WI38 (cell line): ENCODE data around the gene SLC9B2.

Source experiments
- H3K4me3 ChIP-seq: 2 replicates; pipeline ENCODE4 v1.5.1; 2011; ENCODE audit warnings: low read depth, mild to moderate bottlenecking, control low read depth, low read length
- CTCF ChIP-seq: IDR thresholded peaks from 2 replicates; pipeline ENCODE4 v1.5.1; 2012; ENCODE audit warnings: low read depth, mild to moderate bottlenecking, control low read depth, low read length

SLC9B2 gene

DNA sequence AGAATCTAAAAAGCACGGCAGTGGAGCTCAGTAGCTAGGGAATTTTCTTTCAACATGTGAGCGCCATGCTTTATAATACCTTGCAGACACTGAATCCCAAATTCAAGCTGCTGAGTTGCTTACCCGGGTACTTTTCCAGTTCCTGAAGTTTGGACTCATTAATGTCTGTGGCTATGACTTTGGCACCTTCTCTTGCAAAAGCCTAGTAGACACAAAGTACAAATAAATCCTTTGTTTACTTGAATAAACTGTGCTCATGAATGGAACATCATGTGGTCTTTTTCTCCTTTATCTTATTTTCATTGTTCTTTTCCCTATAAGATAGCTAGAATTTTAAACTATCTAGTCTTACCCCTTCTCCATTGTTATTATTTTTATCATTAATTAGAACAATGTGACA is 18.5 kb upstream of the SLC9B2 start:
- TF ChIP-seq CTCF: no peak
- no peak overlapping the region for H3K4me3 ChIP-seq

GRCh38 chr4:103092245-103092644 is 15.7 kb upstream of the SLC9B2 start:
- no peak overlapping the region for H3K4me3 ChIP-seq
- TF ChIP-seq CTCF: no peak

DNA sequence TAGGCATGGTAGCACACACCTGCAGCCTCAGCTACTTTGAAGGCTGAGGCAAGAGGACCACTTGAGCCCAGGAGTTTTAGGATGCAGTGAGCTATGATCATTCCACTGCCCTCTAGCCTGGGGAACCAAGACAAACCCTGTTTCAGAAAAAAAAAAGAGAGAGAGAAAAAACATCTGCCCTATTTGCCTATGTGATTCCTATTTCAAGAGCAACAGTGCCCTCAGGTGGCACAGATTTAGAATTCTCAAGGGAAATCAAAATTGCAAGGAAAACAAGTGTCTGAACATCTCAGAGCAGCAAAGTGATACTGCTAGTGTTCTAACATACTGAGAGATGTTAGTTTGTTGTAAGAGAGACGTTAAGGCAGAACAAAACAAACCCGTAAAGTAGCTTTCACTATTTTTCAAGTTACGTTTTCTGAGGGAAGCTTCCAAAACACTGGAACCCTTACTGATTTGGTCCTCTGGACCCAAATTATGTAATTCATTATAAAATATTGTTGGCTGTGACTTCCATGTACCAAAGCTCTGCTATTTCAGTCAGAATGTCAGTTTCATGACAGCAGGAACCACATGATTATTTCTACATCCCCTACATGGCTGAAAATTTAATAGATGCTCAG is 15.2 kb upstream of the SLC9B2 start:
- H3K4me3 ChIP-seq: no peak overlapping the region
- TF ChIP-seq CTCF: peak; percentile 39; the same call in 1 of the 2 replicates

DNA sequence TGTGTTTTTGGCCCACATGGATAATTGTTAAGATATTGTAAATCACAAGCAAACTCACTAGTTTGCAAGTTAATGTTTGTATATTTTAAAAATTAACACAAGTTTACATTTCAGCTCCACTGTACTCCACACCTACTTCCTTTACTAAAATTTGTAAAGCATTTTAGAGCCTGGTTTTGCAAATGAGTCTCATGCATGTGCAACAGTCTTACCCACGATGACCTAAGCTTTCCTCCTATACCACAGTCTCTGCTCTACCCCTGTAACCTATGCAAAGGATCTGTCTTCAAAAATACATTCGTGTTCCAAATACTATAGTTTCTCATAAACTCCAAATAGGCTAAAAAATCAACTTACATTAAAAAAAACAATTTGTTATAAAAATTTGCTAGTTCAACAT is 12.9 kb upstream of the SLC9B2 start:
- no peak for TF ChIP-seq CTCF
- no peak overlapping the region for H3K4me3 ChIP-seq

- no peak for TF ChIP-seq CTCF
Observed at GRCh38 chr4:103086551-103086950, 10.0 kb upstream of the SLC9B2 start.

DNA sequence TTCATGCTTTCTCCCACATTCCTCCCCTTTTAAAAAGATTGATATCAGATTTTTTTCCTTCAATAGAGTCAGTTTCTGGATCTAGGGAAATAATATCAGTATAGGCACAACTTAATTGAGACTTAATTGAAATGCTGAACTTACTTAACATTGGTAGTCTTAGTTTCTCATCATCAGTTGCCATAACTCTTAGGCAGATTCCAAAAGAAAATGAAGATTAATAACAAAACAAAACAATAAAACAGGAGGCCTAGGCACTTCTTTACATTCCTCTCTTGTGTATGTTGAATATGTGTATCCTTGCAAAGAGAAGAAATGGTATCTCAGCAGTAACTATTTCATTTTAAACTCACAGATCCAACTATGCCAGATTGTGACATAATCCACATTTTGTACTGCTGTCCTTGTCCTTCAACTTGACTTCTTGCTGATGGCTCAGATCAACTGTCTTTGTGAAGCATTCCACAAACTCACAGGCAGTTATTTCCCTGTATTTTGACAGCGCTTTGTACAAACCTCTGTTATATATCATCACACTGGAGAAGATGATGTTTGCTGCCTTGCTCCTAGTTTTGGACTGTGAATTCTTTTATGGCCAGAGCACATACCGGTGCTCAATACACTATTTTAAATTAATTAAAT is 9.1 kb upstream of the SLC9B2 start:
- H3K4me3 ChIP-seq: no peak overlapping the region
- TF ChIP-seq CTCF: no peak

More at GRCh38 chr4:103086551-103086950, 10.0 kb upstream of the SLC9B2 start:
- no peak overlapping the region for H3K4me3 ChIP-seq

DNA sequence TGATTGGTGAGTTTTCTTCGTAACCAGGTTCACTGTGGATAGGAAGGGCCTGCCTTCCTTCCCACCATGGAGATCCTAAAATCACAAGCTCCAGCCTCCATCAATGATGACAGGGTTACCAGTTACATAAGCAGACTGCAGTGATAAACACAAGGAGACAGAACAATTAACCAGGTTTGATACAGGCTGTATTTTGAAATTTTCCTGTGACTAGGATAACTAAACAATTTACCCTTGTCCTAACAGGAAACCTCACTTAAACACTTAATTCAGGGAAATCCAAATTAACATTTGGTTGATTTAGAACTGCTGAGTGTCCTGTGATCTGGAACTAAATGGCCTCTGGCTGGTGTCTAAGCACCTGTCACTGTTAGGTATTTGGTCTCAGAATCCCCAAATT is 3.1 kb upstream of the SLC9B2 start:
- H3K4me3 ChIP-seq: no peak overlapping the region
- no peak for TF ChIP-seq CTCF
